ENCODE measurements around the gene ADO. TPM values are rescaled to one million over a fixed set of nuclear protein-coding genes. Genes with fewer than 3 reads are reported as not detected.

ADO gene
- total RNA-seq, 4 donors from 2014 or later, result 17.1 to 22.3 (median 21.2) TPM

- H3K4me3 ChIP-seq (ENCODE audit: low read depth, poor library complexity, severe bottlenecking), result no peak overlapping the region
- intact Hi-C loops (cut with DNase I; ENCODE audit: low total_unique reads), result no loop called here
Measured at GRCh38 chr10:62761115-62761514, 43.4 kb upstream of the ADO start.

GRCh38 chr10:62763155-62763554, 41.4 kb upstream of the ADO start:
- intact Hi-C loops (cut with DNase I; ENCODE audit: low total_unique reads), result no loop called here
- 92 to 94% methylated on average over 4 of the region's 4 CpGs for WGBS, 2 donors
- DNase-seq (ENCODE audit: low spot score in 2 of 2), result no peak
- TF ChIP-seq POLR2A (IDR thresholded peaks at IDR 0.05), result no peak
- TF ChIP-seq CTCF (IDR thresholded peaks at IDR 0.05), result no peak
- H3K4me3 ChIP-seq (ENCODE audit: low read depth, poor library complexity, severe bottlenecking), result no peak overlapping the region

More at GRCh38 chr10:62761115-62761514, 43.4 kb upstream of the ADO start:
- DNase-seq (ENCODE audit: low spot score in 2 of 2), result no peak
- TF ChIP-seq CTCF (IDR thresholded peaks at IDR 0.05) (no peak), POLR2A (IDR thresholded peaks at IDR 0.05) (no peak)
- WGBS, 2 donors, result 33 to 45% methylated on average over 3 of the region's 3 CpGs

GRCh38 chr10:62764011-62764410, 40.5 kb upstream of the ADO start:
- TF ChIP-seq POLR2A (IDR thresholded peaks at IDR 0.05) (no peak), CTCF (IDR thresholded peaks at IDR 0.05) (no peak)
- intact Hi-C loops (cut with DNase I; ENCODE audit: low total_unique reads), result no loop called here
- 96 to 99% methylated on average over 4 of the region's 4 CpGs for WGBS, 2 donors
- H3K4me3 ChIP-seq (ENCODE audit: low read depth, poor library complexity, severe bottlenecking), result no peak overlapping the region
- no peak for DNase-seq (ENCODE audit: low spot score in 2 of 2)

GRCh38 chr10:62765726-62766125, 38.8 kb upstream of the ADO start:
- no peak for TF ChIP-seq POLR2A (IDR thresholded peaks at IDR 0.05)
- TF ChIP-seq CTCF (IDR thresholded peaks at IDR 0.05), result no peak
- H3K4me3 ChIP-seq (ENCODE audit: low read depth, poor library complexity, severe bottlenecking), result no peak overlapping the region
- no peak for DNase-seq (ENCODE audit: low spot score in 2 of 2)
- 87 to 92% methylated on average over 2 of the region's 2 CpGs for WGBS, 2 donors
- intact Hi-C loops (cut with DNase I; ENCODE audit: low total_unique reads), result no loop called here

- intact Hi-C loops (cut with DNase I; ENCODE audit: low total_unique reads), result no loop called here
- H3K4me3 ChIP-seq (ENCODE audit: low read depth, poor library complexity, severe bottlenecking), result no peak overlapping the region
- TF ChIP-seq POLR2A (IDR thresholded peaks at IDR 0.05) (no peak), CTCF (IDR thresholded peaks at IDR 0.05) (no peak)
- WGBS, 2 donors, result 59 to 63% methylated on average over 3 of the region's 3 CpGs
- DNase-seq (ENCODE audit: low spot score in 2 of 2), result no peak
Measured at GRCh38 chr10:62766386-62766785, 38.1 kb upstream of the ADO start.

GRCh38 chr10:62769574-62770242, 34.8 kb upstream of the ADO start:
- DNase-seq (ENCODE audit: low spot score in 2 of 2), result no peak
- TF ChIP-seq POLR2A (IDR thresholded peaks at IDR 0.05) (no peak), CTCF (IDR thresholded peaks at IDR 0.05) (no peak)
- no peak overlapping the region for H3K4me3 ChIP-seq (ENCODE audit: low read depth, poor library complexity, severe bottlenecking)
- intact Hi-C loops (cut with DNase I; ENCODE audit: low total_unique reads), result no loop called here
- WGBS, 2 donors, result 100% methylated on average over 1 of the region's 1 CpG

Data from lower leg skin (tissue), 4 donors.